ENCODE data around the gene LRP2.

- TF ChIP-seq CTCF (IDR thresholded peaks at IDR 0.05) (no peak), POLR2A (IDR thresholded peaks at IDR 0.05) (no peak)
These were observed 255.5 kb downstream of the LRP2 start for GRCh38 chr2:169106563-169107545.

All from lower leg skin (tissue), 3 donors.